Activated naive CD4-positive, alpha-beta T cell (primary cell): ENCODE results near the gene DPYD.
"Not testable (repeated sequence)": the region's sequence is repeated elsewhere in the genome, so short reads cannot be mapped to it uniquely, and the experiment has no call there.

ENCODE experiments used
- DNase-seq, 4 experiments: peaks; one replicate each; lab custom pipeline; 2025; lab: John Stamatoyannopoulos, UW

The DPYD gene

GRCh38 chr1:97356309-97356708, 564.5 kb downstream of the DPYD start:
- DNase-seq: no peak

GRCh38 chr1:97352936-97353382, 567.9 kb downstream of the DPYD start:
- DNase-seq: no peak

- no peak for DNase-seq
Observed at GRCh38 chr1:97351846-97352245, 569.0 kb downstream of the DPYD start.

- DNase-seq: no peak
Observed at GRCh38 chr1:97350662-97351061, 570.2 kb downstream of the DPYD start.

- DNase-seq: no peak
Observed at GRCh38 chr1:97350241-97350640, 570.6 kb downstream of the DPYD start.

- not testable (repeated sequence) for DNase-seq
Observed at GRCh38 chr1:97349794-97350193, 571.0 kb downstream of the DPYD start.

- no peak for DNase-seq
Observed at GRCh38 chr1:97348599-97349265, 572.1 kb downstream of the DPYD start.

- no peak for DNase-seq
Observed at GRCh38 chr1:97340951-97341350, 579.9 kb downstream of the DPYD start.

GRCh38 chr1:97338347-97338746, 582.5 kb downstream of the DPYD start:
- DNase-seq: no peak

GRCh38 chr1:97337250-97338030, 583.4 kb downstream of the DPYD start:
- no peak for DNase-seq

GRCh38 chr1:97334454-97334853, 586.4 kb downstream of the DPYD start:
- DNase-seq: no peak

- DNase-seq: no peak
Observed at GRCh38 chr1:97332716-97333115, 588.1 kb downstream of the DPYD start.

GRCh38 chr1:97331165-97331564, 589.7 kb downstream of the DPYD start:
- no peak for DNase-seq

GRCh38 chr1:97314685-97315084, 606.1 kb downstream of the DPYD start:
- DNase-seq: no peak

- no peak for DNase-seq
Observed at GRCh38 chr1:97308131-97308530, 612.7 kb downstream of the DPYD start.

- no peak for DNase-seq
Observed at GRCh38 chr1:97307568-97307967, 613.3 kb downstream of the DPYD start.

GRCh38 chr1:97307151-97307550, 613.7 kb downstream of the DPYD start:
- DNase-seq: no peak

- DNase-seq: no peak
Observed at GRCh38 chr1:97306504-97306903, 614.3 kb downstream of the DPYD start.

- DNase-seq: no peak
Observed at GRCh38 chr1:97304366-97304765, 616.5 kb downstream of the DPYD start.

- DNase-seq: no peak
Observed at GRCh38 chr1:97298966-97299365, 621.9 kb downstream of the DPYD start.

GRCh38 chr1:97297611-97298010, 623.2 kb downstream of the DPYD start:
- no peak for DNase-seq

- no peak for DNase-seq
Observed at GRCh38 chr1:97281962-97282361, 638.9 kb downstream of the DPYD start.

GRCh38 chr1:97277891-97278654, 642.8 kb downstream of the DPYD start:
- no peak for DNase-seq
